Ishikawa (cell line): ENCODE measurements around the gene NFATC1.

Experiments used
- CEBPB ChIP-seq: IDR thresholded peaks from 2 replicates; pipeline ENCODE4 v1.6.1; 2012
- CREB1 ChIP-seq: IDR thresholded peaks from 2 replicates; pipeline ENCODE4 v1.6.1; 2012; ENCODE audit warnings: low read depth
- EGR1 ChIP-seq: IDR thresholded peaks from 2 replicates; pipeline ENCODE4 v1.6.1; 2012
- EP300 ChIP-seq: IDR thresholded peaks from 2 replicates; pipeline ENCODE4 v1.6.1; 2012; ENCODE audit warnings: borderline replicate concordance
- FOXM1 ChIP-seq: IDR thresholded peaks from 2 replicates; pipeline ENCODE4 v1.6.1; 2012; ENCODE audit warnings: low read depth, borderline replicate concordance
- NFIC ChIP-seq: IDR thresholded peaks from 2 replicates; pipeline ENCODE4 v1.6.1; 2012
- RAD21 ChIP-seq: IDR thresholded peaks from 2 replicates; pipeline ENCODE4 v1.6.1; 2012; ENCODE audit warnings: low read depth
- TAF1 ChIP-seq: IDR thresholded peaks from 2 replicates; pipeline ENCODE4 v1.6.1; 2012; ENCODE audit warnings: low read depth, mild to moderate bottlenecking
- TCF12 ChIP-seq: IDR thresholded peaks from 2 replicates; pipeline ENCODE4 v1.6.1; 2012; ENCODE audit warnings: low read depth
- TEAD4 ChIP-seq: IDR thresholded peaks from 2 replicates; pipeline ENCODE4 v1.6.1; 2012
- YY1 ChIP-seq: IDR thresholded peaks from 2 replicates; pipeline ENCODE4 v1.6.1; 2012; ENCODE audit warnings: low read depth
- ZBTB7A ChIP-seq: IDR thresholded peaks from 2 replicates; pipeline ENCODE4 v1.6.1; 2012; ENCODE audit warnings: low read depth
- TF ChIP-seq, protein P1 (sequence below): IDR thresholded peaks from 2 replicates; pipeline ENCODE4 v1.6.1; 2012
- TF ChIP-seq, protein P2 (sequence below): IDR thresholded peaks from 2 replicates; pipeline ENCODE4 v1.6.1; 2012
- TF ChIP-seq, protein P3 (sequence below): IDR thresholded peaks from 2 replicates; pipeline ENCODE4 v1.6.1; 2012; ENCODE audit warnings: low read depth, mild to moderate bottlenecking

The NFATC1 gene

DNA sequence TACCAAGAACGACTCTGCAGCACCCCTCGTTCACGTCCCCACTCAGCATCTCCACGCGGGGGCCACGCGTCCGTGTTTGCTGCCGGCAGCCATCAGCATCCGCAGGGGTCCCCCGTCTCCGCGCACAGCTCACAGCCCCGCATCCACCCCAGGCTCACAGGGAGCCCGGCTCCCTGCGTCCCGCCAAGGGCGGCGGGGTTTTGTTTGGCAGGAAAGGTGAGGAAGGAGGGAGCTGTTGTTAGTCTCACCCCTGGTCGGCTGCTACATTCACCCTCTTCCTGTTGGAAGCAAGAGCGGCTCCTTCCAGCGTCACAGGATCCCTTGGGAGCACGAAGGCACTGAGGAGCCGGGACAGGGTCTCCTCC, 152.9 kb downstream of the NFATC1 start:
- TF ChIP-seq, protein P1, sequence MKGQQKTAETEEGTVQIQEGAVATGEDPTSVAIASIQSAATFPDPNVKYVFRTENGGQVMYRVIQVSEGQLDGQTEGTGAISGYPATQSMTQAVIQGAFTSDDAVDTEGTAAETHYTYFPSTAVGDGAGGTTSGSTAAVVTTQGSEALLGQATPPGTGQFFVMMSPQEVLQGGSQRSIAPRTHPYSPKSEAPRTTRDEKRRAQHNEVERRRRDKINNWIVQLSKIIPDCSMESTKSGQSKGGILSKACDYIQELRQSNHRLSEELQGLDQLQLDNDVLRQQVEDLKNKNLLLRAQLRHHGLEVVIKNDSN, result no peak
- TF ChIP-seq, protein P2, sequence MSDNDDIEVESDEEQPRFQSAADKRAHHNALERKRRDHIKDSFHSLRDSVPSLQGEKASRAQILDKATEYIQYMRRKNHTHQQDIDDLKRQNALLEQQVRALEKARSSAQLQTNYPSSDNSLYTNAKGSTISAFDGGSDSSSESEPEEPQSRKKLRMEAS, result no peak
- TF ChIP-seq CREB1 (no peak), NFIC (no peak), ZBTB7A (no peak), CEBPB (no peak), YY1 (no peak), RAD21 (no peak), TAF1 (no peak)

DNA sequence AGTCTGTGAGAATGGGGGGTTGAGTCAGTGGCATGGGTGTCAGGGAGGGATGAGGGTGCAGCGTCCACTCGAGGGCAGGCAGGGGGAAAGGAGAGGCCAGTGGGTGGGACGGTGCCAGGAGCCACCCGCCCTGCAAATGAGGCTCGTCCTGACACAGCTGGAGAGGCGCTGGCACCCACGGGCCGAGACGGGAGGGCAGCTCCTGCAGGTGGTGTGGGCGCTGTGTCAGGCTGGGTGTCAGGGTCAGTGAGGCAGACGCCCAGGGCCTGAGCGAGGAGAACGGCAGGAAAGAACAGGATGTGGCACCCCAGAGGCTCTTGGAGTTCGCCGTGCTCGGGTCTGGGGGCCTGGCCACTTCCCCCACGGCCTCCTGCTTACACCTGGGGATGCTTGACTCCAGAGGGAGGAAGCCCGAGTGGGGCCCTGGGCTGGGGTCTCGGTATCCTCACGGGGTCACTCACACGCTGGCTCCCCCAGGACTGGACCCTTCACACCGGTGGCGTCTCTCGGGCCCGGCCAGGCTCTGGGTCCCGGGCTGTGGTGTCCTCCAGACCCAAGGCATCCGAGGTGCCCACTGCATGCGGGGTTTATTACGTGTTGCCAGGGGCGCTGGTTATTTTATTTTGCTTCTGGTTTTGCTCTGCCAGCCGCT, 153.4 kb downstream of the NFATC1 start:
- TF ChIP-seq CEBPB (no peak), EP300 (no peak), TEAD4 (no peak), ZBTB7A (no peak), EGR1 (no peak), NFIC (no peak), CREB1 (no peak), FOXM1 (no peak), TCF12 (no peak)
- TF ChIP-seq, protein P2, result no peak
- TF ChIP-seq, protein P3, sequence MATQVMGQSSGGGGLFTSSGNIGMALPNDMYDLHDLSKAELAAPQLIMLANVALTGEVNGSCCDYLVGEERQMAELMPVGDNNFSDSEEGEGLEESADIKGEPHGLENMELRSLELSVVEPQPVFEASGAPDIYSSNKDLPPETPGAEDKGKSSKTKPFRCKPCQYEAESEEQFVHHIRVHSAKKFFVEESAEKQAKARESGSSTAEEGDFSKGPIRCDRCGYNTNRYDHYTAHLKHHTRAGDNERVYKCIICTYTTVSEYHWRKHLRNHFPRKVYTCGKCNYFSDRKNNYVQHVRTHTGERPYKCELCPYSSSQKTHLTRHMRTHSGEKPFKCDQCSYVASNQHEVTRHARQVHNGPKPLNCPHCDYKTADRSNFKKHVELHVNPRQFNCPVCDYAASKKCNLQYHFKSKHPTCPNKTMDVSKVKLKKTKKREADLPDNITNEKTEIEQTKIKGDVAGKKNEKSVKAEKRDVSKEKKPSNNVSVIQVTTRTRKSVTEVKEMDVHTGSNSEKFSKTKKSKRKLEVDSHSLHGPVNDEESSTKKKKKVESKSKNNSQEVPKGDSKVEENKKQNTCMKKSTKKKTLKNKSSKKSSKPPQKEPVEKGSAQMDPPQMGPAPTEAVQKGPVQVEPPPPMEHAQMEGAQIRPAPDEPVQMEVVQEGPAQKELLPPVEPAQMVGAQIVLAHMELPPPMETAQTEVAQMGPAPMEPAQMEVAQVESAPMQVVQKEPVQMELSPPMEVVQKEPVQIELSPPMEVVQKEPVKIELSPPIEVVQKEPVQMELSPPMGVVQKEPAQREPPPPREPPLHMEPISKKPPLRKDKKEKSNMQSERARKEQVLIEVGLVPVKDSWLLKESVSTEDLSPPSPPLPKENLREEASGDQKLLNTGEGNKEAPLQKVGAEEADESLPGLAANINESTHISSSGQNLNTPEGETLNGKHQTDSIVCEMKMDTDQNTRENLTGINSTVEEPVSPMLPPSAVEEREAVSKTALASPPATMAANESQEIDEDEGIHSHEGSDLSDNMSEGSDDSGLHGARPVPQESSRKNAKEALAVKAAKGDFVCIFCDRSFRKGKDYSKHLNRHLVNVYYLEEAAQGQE, result no peak

DNA sequence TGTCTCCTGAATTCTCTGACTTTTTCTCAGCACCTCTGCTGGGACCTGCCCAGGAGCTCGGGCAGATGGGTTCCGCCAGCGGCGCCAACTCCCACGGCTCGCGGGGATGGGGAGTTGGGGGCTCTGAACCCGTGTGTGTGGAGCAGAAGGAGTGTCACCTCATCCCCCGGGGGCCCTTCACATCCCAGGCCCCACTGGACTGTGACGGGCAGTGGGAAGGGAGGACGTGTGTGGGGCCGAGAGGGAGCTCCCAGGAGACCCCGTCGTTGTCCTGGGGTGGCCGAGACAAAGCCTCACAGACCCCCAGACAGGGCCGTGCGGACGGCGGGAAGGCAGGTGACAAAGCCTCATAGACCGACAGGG, 153.9 kb downstream of the NFATC1 start:
- TF ChIP-seq NFIC, result no peak
- TF ChIP-seq, protein P2, result no peak
- no peak for TF ChIP-seq YY1
- no peak for TF ChIP-seq ZBTB7A
- TF ChIP-seq, protein P3, result no peak
- no peak for TF ChIP-seq TEAD4
- TF ChIP-seq CREB1, result no peak

DNA sequence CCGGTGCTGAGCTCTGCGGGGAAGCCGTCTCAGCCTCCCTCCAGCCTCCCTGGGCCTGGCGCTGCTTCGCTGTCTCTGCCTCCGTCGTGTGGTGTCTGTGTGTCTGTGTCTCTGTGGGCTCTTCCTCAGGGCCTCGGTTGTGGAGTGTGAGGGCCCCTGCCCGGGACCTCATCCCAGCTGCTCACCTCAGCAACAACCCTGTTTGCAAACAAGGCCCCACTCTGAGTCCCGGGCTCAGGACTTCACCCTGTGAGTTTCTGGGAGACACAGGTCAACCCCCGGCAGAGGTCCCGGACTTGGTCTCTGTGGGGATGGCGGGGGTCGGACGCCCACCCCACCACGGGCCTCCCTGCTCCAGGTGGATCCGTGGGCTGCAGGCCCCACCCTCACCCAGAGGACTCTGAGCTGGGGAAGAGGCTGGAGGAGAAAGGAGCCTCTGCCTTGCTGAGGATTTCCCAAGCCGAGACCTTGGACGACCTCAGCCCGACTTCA, 156.5 kb downstream of the NFATC1 start:
- TF ChIP-seq EP300, result no peak
- TF ChIP-seq ZBTB7A, result no peak
- TF ChIP-seq, protein P2, result no peak
- no peak for TF ChIP-seq TCF12

DNA sequence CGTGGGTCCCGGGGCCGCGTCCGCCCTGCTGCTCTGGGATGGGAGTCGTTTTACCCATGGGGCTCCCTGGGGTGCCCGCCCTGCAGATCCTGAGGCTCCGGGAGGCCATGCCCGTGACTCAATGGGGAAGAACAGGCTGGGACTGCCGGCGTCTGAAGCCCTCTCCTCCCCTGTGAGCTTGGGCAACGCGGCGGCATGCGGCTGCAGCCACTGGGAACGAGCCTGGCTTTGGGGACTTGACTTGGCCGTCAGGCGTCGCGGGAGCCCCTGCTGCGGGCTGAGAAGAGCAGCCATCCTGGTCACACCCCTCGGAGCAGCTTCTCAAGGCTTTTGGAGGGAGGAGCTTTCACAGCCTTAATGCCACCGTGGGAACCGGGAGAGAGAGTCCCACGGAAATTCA, 157.0 kb downstream of the NFATC1 start:
- TF ChIP-seq TEAD4, result no peak
- TF ChIP-seq ZBTB7A, result 0 out of 2 replicates have a peak, but pooled peaks have one; percentile 28
- TF ChIP-seq TCF12, result no peak
- no peak for TF ChIP-seq EGR1
- TF ChIP-seq, protein P2, result peak; percentile 18; the same call in 1 of the 2 replicates
- TF ChIP-seq NFIC, result no peak
- TF ChIP-seq FOXM1, result no peak

DNA sequence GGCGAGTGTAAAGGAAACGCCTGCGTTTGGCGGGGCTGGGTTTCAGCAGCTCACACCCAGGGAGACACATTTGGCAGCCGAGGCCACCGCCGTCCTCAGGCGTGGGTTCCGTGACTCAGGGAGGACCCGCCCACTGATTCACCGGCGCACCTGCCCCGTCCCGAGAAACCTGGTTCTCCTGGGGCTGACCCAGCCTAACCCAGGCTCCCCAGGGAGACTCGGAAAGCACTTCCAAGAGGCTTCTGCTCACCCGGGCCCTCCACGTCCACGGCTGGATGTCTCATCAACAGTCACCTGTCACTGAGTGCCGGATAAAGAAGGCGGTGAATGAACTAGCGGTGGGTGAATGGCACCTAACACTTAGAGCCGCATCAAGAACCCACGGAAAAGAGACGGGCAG, 157.4 kb downstream of the NFATC1 start:
- TF ChIP-seq ZBTB7A, result 0 out of 2 replicates have a peak, but pooled peaks have one; percentile 11
- no peak for TF ChIP-seq TEAD4
- no peak for TF ChIP-seq NFIC
- TF ChIP-seq EP300, result 0 out of 2 replicates have a peak, but pooled peaks have one; percentile 10
